B cell (primary cell): ENCODE data around the gene GBP4.

Source experiments
- CTCF ChIP-seq: fragments of 200-600 bp; IDR thresholded peaks from one replicate; pipeline ENCODE4 v1.8.0; 2022; ENCODE audit warnings: antibody characterized with exemption, mild to moderate bottlenecking
- EZH2 ChIP-seq: IDR thresholded peaks from 2 replicates; pipeline ENCODE4 v1.6.1; 2012; ENCODE audit warnings: borderline replicate concordance, low read depth, mild to moderate bottlenecking, moderate library complexity, low read length; ENCODE audit not compliant: insufficient read depth, poor library complexity, severe bottlenecking

GRCh38 chr1:89165811-89166210, 32.9 kb downstream of the GBP4 start:
- no peak for TF ChIP-seq CTCF
- TF ChIP-seq EZH2 = no peak
